ENCODE measurements around the gene SRC. TPM values are rescaled to one million over a fixed set of nuclear protein-coding genes. Genes with fewer than 3 reads are reported as not detected.

The SRC gene
- total RNA-seq, 1 experiment from 2014 or later: 23.3 TPM

GRCh38 chr20:37355252-37356180 lies 9.6 kb downstream of the SRC start:
- Histone ChIP-seq H3K4me3 (ENCODE audit: low read depth, low read length, poor library complexity, severe bottlenecking) (no peak overlapping the region), H3K36me3 (ENCODE audit: insufficient read depth, low read length, poor library complexity, severe bottlenecking) (no peaks in the 10 kb centered on the region), H3K4me1 (ENCODE audit: insufficient read depth, low read length, poor library complexity, severe bottlenecking) (no peaks in the 10 kb centered on the region), H3K27me3 (replicated peaks; ENCODE audit: insufficient read depth, low read depth, low read length, poor library complexity) (no peaks in the 10 kb centered on the region), H3K27ac (ENCODE audit: low read depth, low read length, poor library complexity, severe bottlenecking) (no peak overlapping the region), H3K9me3 (ENCODE audit: low read depth, low read length, poor library complexity, severe bottlenecking) (no peaks in the 10 kb centered on the region)
- DNase-seq (ENCODE audit: low spot score): no peak
- BruUV-seq (replicated peaks): no TSS peak
- POLR2A ChIA-PET (ENCODE audit: low non-redundant PET): no interaction called here
- TF ChIP-seq EZH2 (IDR thresholded peaks at IDR 0.05; ENCODE audit: borderline replicate concordance, low read depth, low read length, poor library complexity, severe bottlenecking) (no peak), CTCF (conservative IDR thresholded peaks at IDR 0.05; ENCODE audit: low read depth, low read length) (no peak)
- CTCF ChIA-PET: interaction anchor here (0.6 kb wide), 1 partner anchor 178 kb away, joined by 8 read pairs; no protein-coding TSS in a partner anchor
- intact Hi-C loops (cut with micrococcal nuclease; ENCODE audit: unreplicated experiment): no loop called here

GRCh38 chr20:37356387-37356786 lies 10.4 kb downstream of the SRC start:
- no peaks in the 10 kb centered on the region for H3K9me3 ChIP-seq (ENCODE audit: low read depth, low read length, poor library complexity, severe bottlenecking)
- H3K27ac ChIP-seq (ENCODE audit: low read depth, low read length, poor library complexity, severe bottlenecking): no peak overlapping the region
- H3K4me1 ChIP-seq (ENCODE audit: insufficient read depth, low read length, poor library complexity, severe bottlenecking): no peaks in the 10 kb centered on the region
- ChIA-PET CTCF (no interaction called here), POLR2A (ENCODE audit: low non-redundant PET) (no interaction called here)
- no TSS peak for BruUV-seq (replicated peaks)
- H3K27me3 ChIP-seq (replicated peaks; ENCODE audit: insufficient read depth, low read depth, low read length, poor library complexity): no peaks in the 10 kb centered on the region
- DNase-seq (ENCODE audit: low spot score): no peak
- no peak overlapping the region for H3K4me3 ChIP-seq (ENCODE audit: low read depth, low read length, poor library complexity, severe bottlenecking)
- TF ChIP-seq EZH2 (IDR thresholded peaks at IDR 0.05; ENCODE audit: borderline replicate concordance, low read depth, low read length, poor library complexity, severe bottlenecking): no peak
- no peak for TF ChIP-seq CTCF (conservative IDR thresholded peaks at IDR 0.05; ENCODE audit: low read depth, low read length)
- intact Hi-C loops (cut with micrococcal nuclease; ENCODE audit: unreplicated experiment): no loop called here
- no peaks in the 10 kb centered on the region for H3K36me3 ChIP-seq (ENCODE audit: insufficient read depth, low read length, poor library complexity, severe bottlenecking)

GRCh38 chr20:37356961-37357371 lies 11.0 kb downstream of the SRC start:
- no TSS peak for BruUV-seq (replicated peaks)
- Histone ChIP-seq H3K27ac (ENCODE audit: low read depth, low read length, poor library complexity, severe bottlenecking) (no peak overlapping the region), H3K36me3 (ENCODE audit: insufficient read depth, low read length, poor library complexity, severe bottlenecking) (no peaks in the 10 kb centered on the region), H3K9me3 (ENCODE audit: low read depth, low read length, poor library complexity, severe bottlenecking) (no peaks in the 10 kb centered on the region), H3K4me3 (ENCODE audit: low read depth, low read length, poor library complexity, severe bottlenecking) (no peak overlapping the region), H3K27me3 (replicated peaks; ENCODE audit: insufficient read depth, low read depth, low read length, poor library complexity) (no peaks in the 10 kb centered on the region), H3K4me1 (ENCODE audit: insufficient read depth, low read length, poor library complexity, severe bottlenecking) (no peaks in the 10 kb centered on the region)
- DNase-seq (ENCODE audit: low spot score): no peak
- ChIA-PET POLR2A (ENCODE audit: low non-redundant PET) (no interaction called here), CTCF (no interaction called here)
- TF ChIP-seq CTCF (conservative IDR thresholded peaks at IDR 0.05; ENCODE audit: low read depth, low read length): no peak
- no peak for TF ChIP-seq EZH2 (IDR thresholded peaks at IDR 0.05; ENCODE audit: borderline replicate concordance, low read depth, low read length, poor library complexity, severe bottlenecking)
- intact Hi-C loops (cut with micrococcal nuclease; ENCODE audit: unreplicated experiment): no loop called here

All from A673 (cell line).